Occipital lobe (tissue), 2 donors: ENCODE measurements around the gene MAPK8IP1. TPM values are rescaled to one million over a fixed set of nuclear protein-coding genes. Genes with fewer than 3 reads are reported as not detected.

Source experiments
- DNase-seq: peaks from one replicate; lab custom pipeline; 2025; lab: John Stamatoyannopoulos, UW
- total RNA-seq: library from RNA; depleted of rRNA; stranded (reverse); fragments of >200 nt; gene quantifications from one replicate; pipeline ENCODE4 v1.2.3, GENCODE V29; 2014

The MAPK8IP1 gene
- total RNA-seq, 1 donor from 2014 or later, result 74.7 TPM

- DNase-seq, result no peak
Observed at GRCh38 chr11:45941285-45941684, 55.8 kb downstream of the MAPK8IP1 start.

- DNase-seq, result no peak
Observed at GRCh38 chr11:45942381-45942780, 56.9 kb downstream of the MAPK8IP1 start.

GRCh38 chr11:45945397-45945999 is 60.0 kb downstream of the MAPK8IP1 start:
- no peak for DNase-seq

- DNase-seq, result no peak
Observed at GRCh38 chr11:45947885-45948284, 62.4 kb downstream of the MAPK8IP1 start.

- DNase-seq, result no peak
Observed at GRCh38 chr11:45948356-45948755, 62.9 kb downstream of the MAPK8IP1 start.

GRCh38 chr11:45949992-45950407 is 64.5 kb downstream of the MAPK8IP1 start:
- DNase-seq, result no peak

Other genes with a start within 250 kb of the MAPK8IP1 start
- 10.5 TPM for gene CHST1, start 220.0 kb upstream of the MAPK8IP1 start, total RNA-seq
- 5.3 TPM for gene SLC35C1, start 80.5 kb upstream of the MAPK8IP1 start, total RNA-seq
- 46.5 TPM for gene CRY2, start 38.2 kb upstream of the MAPK8IP1 start, total RNA-seq
- 1.4 TPM for gene FREY1, start 21.6 kb downstream of the MAPK8IP1 start, total RNA-seq
- 19.0 TPM for gene PEX16, start 32.2 kb downstream of the MAPK8IP1 start, total RNA-seq
- 0.16 TPM for gene LARGE2, start 37.0 kb downstream of the MAPK8IP1 start, total RNA-seq
- 30.7 TPM for gene PHF21A, start 235.8 kb downstream of the MAPK8IP1 start, total RNA-seq